Activated naive CD4-positive, alpha-beta T cell treated with anti-CD3 and anti-CD28 coated beads, Interleukin-2, amount 50 U/mL, for 16 hours (primary cell): ENCODE results near the gene VPS29.
"Not testable (repeated sequence)": the region's sequence is repeated elsewhere in the genome, so short reads cannot be mapped to it uniquely, and the experiment has no call there.

Experiments
- DNase-seq: peaks from one replicate; pipeline ENCODE4 v3.0.0-alpha.2; 2020

The VPS29 gene

DNA sequence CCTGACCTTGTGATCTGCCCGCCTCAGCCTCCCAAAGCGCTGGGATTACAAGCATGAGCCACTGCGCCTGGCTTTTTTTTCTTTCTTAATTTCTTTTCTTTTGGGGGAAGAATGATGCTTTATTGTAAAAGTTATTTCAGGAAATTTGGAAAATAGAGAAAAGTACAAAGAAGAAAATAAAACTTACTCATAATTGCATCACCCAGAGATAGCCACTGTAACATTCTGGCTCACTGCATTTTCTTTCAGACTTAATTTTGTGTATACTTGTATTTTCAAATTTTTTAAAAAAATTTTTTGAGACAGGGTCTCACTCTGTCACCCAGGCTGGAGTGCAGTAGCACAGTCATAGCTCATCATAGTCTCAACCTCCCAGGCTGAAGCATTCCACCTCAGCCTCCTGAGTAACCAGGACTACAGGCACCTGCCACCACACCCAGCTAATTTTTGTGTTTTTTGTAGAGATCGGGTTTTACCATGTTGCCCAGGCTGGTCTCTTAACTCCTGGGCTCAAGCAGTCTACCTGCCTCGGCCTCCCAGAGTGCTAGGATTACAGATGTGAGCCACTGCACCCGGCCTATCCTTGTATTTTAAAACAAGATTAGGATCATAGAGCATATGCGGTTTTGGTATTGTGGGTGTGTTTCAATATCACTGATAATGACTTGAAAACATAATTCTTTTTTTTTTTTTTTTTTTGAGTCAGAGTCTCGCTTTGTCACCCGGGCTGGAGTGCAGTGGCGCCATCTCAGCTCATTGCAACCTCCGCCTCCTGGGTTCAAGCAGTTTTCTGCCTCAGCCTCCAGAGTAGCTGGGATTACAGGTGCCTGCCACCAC lies 19.2 kb upstream of the VPS29 start:
- DNase-seq, result not testable (repeated sequence)

DNA sequence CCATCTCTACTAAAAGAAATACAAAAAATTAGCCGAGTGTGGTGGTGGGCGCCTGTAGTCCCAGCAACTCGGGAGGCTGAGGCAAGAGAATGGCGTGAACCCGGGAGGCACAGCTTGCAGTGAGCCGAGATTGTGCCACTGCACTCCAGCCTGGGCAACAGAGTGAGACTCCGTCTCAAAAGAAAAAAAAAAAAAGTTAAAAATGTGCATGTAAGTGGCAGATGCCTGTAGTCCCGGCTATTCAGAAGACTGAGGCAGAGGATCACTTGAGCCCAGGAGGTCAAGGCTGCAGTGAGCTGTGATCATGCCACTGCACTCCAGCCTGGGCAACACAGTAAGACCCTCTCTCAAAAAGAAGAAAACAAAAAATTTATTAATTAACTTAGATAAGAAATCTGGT lies 16.1 kb upstream of the VPS29 start:
- not testable (repeated sequence) for DNase-seq

DNA sequence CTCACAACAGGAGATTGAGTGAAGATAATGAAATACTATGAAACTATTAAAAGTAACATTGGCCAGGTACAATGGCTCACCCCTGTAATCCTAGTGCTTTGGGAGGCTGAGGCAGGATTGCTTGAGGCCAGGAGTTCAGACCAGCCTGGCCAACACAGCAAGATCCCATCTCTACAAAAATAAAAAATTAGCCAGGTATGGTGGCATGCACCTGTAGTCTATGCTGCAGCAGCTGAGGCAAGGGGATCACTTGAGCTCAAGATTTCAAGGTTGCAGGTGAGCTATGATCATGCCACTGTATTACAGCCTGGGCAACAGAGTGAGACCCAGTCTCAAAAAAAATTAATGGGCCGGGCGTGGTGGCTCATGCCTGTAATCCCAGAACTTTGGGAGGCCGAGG lies 15.1 kb upstream of the VPS29 start:
- DNase-seq, result no peak

DNA sequence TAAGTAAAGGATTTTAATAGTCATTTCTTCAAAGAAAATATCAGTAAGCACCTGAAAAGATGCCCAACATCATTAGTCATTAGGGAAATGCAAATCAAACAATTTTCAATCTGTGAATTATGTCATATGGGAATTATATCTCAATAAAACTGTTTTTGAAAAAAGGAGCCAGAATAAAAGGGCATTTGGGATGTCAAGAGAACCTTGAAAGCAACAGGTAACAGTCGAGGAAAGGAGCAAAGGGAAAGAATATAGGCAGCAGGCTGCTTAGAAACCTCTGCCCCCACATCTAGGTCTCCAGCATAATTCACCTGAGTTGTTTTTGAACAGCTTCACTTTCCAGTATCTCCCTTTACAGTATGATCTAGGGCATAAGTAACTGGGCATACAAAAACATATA lies 12.5 kb upstream of the VPS29 start:
- no peak for DNase-seq

DNA sequence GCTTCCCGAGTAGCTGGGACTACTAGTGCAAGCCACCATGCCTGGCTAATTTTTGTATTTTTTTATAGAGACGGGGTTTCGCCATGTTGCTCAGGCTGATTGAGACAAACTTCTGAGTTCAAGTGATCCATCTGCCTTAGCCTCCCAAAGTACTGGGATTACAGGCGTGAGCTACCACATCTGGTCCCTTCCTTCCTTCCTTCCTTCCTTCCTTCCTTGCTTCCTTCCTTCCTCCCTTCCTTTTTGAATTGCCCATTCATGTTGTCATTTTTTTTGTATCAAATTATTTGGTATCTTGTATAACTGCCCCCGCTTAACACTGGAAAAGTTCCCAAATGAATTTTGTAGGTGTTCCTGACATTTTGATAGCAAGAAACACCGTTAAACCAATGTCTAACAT lies 11.9 kb upstream of the VPS29 start:
- no peak for DNase-seq

DNA sequence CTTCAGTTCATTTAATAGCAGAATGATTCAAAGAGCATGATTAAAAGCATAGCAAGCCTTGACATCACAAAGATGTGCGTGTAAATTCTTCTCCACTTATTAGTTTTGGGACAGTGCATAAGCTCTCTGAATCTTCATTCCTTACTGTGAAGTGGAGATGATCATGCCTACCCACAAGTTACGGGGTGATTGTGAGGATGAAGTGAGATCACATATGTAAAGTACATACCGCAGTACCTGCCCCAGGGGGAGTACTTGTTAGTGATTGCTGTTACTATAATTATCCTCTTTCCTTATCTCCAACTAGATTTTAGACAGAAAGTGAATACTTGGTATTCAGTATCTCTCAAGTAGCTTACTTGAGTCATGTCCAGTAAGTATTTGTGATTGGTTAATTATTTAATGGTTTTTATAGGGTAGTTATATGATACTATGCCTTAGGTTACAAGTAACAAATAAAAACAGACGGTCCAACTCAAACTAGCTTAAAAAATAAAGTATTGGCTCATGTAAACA lies 6.2 kb upstream of the VPS29 start:
- DNase-seq, result no peak

DNA sequence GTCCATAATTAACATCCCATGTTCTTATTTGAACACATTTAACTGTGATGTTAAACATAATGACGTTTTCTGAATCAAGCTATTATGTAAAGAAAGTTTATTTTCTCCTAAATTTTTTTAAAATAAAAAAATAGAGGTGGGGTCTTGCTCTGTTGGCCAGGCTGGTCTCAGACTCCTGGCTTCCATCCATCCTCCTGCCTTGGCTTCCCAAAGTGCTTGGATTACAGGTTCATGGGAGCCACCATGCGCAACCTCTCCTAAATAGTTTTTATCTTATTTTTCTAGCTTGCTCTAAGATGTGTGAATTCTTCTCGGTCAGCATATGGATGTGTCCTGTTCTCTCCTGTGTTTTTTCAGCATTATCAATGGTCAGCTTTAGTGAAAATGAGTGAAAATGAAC lies 3.4 kb upstream of the VPS29 start:
- no peak for DNase-seq

DNA sequence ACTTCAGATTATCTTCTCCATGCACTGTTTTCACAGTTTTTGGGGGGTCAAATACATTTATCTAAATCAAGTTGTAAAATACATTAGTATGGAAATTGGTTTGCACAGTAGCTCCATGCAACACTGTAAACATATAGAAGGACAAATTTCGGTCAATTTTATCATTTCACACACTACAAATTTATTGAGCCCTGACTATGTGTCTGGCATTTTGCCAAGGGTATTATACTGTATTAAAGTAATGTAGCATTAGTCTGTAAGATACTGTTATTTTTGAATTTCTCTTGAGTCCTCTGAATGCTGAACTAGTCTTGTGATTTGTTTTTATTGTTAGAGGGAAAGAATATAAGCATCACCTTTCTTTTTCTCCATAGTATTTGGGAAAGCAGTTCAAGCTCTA lies 1.5 kb upstream of the VPS29 start:
- no peak for DNase-seq

DNA sequence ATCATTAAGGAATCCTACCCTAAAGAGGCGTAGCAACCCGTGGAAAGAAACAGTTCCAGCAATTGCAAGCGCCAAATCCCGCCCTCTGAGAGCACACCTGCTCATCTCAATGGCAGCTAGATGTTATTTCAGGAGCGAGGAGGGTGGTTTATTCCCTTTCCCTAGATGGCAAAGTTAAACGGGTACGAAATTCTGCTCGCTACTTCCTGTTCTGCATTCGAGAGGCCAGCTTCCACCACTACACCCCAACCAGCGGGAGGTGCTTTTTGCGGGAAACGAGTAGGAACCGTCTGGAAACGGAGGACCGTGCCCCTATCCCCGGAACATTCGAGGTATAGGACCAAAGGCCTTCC lies 536 bp downstream of the VPS29 start:
- no peak for DNase-seq

DNA sequence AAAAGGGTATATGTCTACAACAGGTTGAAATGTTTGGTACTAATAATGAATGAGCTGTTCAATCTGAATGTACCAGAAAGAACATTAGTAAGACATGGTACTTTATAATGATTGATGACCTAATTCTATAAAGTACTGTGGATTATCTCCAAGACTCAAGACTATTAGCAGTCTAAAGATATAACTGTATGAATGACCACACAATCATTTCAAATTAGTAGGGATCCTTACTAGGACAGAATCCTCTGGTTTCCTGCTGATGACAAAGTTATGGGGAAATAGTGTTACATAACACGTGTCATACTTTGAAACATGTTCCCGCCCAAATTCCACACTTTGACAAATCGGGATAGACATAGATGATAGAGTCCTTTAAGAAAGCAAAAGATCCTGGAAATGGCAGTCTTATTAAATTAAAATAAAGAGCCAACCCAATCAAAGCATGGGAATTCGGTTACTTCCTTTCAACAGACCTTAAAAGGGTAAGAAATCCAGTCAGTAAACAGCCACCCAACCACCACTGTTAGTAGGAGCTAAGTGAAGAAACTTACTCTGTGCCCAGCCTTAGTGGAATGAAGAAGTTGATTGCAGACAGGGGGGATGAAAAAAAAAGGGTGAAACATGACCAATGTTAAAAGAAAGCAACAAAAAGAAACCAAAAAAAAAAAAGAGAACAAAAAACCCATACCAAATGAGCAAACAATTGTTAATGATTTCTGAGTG lies 2.8 kb downstream of the VPS29 start:
- no peak for DNase-seq

DNA sequence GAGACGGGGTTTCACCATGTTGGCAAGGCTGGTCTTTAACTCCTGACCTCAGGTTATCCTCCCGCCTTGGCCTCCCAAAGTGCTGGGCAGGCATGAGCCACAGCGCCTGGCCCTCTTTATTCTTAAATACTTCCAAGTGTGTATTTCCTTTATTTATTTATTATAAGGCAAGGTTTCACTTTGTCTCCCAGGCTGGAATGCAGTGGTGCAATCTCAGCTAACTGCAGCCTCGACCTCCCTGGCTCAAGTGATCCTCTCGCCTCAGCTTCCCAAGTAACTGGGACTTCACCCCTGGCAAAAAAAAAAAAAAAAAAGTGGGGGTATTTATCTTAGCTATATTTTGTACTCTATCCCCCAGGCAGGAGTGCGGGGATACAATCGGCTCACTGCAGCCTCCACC lies 26.5 kb downstream of the VPS29 start:
- DNase-seq, result no peak

DNA sequence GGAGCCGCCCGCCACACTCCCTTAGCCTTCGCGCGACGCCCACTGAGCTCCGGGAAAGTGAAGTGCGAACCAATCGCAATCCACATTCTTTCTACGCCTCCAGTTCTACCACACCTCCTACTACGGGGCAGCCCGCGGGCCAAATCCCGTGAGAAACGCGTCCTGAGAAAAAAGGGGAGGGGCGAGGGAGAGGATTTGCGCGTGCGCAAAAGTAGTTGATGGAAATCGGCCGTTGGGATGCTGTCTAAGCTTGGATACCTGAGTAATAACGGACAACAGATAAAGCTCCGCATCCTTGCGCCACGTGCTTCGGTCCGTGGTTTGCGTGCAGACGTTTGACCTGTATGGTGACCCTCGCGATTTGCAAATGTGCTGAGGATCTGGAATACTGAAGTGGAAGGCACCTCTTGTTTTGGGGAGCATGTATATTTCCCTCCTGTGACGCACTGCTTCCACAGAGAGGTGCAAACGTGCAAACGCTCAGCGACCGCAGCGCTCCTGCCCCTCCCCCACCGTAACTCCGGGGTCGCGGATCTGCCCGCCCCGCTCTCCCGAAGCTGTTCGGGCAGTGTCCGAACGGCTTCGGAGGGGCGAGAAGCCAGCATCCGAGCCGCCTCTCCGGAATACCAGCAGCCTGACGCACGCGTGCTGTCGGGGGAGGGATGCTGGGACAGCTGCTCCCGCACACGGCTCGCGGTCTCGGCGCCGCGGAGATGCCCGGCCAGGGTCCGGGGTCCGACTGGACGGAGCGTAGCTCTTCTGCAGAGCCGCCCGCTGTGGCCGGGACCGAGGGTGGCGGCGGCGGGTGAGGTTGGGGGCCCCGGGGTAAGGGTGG lies 33.5 kb downstream of the VPS29 start, which contains the start of the genes FAM216A and GPN3:
TSS of gene FAM216A (plus strand) at position 632 of the 835 bp plus-strand sequence. CDS start at position 663, 31 bp downstream.
TSS of gene GPN3 (minus strand) at position 44 of the 835 bp plus-strand sequence. CDS start 54 bp downstream, outside the sequence.
- peak; percentile 93 for DNase-seq

DNA sequence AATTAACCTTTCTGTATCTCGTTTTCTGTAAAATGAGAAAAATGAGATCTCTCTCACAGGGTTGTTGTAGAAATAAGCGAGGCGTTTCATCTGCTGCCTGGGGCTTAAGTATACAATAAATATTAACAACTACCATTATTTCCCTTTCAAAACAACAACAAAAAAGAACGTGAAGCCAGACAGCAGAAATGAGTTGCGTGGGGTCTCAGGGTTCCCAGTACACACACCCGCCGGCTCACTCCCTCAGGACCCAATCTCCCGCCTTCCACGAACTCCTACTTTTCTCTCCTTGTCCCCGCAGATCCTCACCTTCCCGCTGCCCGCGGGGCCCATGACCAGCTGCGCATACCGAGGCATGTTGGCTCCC lies 34.1 kb downstream of the VPS29 start:
- DNase-seq, result no peak

DNA sequence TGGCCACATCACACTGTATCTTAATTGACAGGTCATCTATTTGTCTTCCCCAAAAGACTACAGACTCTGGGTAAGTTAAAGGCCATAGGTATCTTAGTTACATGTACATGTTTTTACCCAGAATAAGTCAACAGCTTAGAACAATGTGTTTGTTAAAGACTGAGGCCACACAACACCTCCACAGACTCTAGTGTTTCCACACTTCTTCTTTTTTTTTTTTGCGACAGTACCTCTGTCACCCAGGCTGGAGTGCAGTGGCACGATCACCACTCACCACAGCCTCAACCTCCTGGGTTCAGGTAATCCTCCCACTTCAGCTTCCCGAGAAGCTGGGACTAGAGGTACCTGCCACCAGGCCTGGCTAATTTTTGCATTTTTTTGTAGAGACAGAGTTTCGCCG lies 35.1 kb downstream of the VPS29 start:
- no peak for DNase-seq

DNA sequence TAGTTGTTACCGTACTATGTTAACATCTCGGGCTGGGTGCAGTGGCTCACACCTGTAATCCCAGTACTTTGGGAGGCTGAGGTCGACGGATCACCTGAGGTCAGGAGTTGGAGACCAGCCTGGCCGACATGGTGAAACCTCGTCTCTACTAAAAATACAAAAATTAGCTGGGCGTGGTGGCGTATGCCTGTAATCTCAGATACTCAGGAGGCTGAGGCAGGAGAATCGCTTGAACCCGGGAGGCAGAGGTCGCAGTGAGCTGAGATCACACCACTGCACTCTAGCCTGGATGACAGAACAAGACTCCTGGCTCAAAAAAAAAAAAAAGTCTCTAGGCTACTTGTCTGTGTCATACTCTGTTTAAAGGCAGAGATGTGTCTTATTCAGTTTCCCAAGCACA lies 36.1 kb downstream of the VPS29 start:
- DNase-seq, result not testable (repeated sequence)

DNA sequence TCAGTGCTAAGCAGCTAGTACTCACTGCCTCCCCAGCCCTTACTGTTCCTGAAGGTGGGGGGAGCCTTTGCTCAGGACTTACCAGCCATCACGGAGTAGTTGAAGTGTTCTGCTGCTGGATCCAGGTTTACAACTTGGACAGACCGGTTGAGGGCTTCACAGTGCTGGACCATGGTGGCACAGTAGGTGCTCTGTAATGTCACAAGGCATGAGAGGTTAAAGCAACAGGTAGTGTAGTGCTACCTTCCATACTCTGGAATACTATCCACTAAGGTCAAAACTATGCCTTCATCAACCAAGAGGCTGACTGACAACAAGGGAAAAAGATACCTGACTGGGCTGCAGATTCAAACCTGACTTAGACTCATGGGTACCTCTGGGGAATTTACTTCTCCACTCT lies 36.9 kb downstream of the VPS29 start:
- no peak for DNase-seq

DNA sequence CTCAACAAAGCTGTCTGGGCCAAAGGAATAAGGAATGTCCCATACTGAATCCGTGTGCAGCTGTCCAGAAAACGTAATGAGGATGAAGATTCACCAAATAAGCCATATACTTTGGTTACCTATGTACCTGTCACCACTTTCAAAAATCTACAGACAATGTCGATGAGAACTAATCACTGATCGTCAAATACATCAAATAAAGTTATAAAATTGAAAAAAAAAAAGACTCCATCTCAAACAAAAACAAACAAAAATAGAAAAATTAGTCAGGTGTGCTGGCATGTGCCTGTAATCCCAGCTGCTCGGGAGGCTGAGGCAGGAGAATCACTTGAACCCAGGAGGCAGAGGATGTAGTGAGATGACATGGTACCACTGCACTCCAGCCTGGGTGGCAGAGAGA lies 40.7 kb downstream of the VPS29 start:
- DNase-seq, result not testable (repeated sequence)

DNA sequence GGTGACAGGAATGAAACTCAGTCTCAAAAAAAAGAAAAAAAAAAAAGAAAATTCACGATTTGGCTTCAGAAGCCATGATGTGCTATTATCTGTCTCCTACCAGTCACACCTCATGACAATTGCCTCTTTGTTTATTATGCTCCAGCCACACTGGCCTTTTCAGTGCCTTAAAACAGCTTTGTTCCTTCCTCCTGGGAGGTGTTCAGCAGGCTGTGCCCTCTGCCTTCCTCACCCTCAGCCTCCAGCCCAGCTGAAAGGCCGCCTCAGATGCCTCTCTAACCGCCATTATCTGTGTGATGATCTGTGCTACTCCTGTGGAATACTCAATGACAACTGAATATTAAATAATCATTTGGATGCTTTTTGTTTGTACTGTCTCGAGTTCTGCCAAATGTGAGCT lies 43.2 kb downstream of the VPS29 start:
- DNase-seq, result no peak

DNA sequence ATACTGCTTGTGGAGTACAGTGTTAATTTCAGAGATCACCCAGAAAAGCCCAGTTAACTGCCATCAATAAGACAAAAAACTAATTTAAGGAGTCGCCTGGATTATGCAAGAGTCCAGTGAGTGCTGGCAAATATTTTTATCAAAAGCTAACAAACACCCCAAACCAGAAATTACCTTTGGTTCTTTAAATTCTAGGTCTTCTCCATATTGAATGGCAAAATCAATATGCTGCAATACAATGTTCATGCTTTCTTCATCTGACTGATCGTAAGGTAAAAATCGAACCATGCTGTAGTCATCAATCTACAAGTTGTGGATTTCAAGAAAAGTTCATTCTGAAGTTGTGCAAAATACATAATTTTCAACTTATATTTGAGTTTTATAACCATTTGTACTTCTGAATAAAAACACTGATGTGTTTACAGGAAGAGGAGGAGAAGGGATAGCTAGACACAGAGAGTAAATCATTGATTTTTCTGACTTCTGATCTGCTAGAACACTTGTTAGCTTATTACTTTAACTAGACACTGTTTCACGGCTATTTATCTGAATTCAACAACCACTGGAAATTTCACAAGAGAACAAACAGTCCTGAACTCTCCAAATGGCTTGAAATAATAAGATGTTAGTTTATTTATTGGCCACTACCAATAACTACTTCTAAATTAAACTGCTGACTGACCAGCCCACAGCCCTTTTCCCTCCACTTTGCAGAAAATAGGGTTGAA lies 48.2 kb downstream of the VPS29 start:
- DNase-seq, result no peak

DNA sequence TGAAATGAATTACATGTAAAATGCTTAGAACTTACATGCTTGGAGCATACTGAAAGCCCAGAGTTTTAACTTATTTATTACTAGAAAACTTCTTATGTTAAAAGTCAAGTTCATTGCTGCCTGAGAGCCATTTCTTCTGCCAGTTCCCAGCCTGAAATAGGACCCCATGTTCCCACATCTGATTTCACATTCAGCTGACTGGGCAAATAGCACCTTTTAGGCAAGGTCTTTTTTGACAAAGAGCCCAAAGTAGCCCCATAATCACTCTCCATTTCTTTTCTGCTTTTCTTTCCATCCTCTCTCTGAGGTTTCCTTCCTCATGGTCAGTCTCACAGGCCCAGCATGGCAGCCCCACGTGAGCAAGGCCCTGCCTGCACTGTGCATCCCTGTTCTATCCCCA lies 50.6 kb downstream of the VPS29 start:
- no peak for DNase-seq

DNA sequence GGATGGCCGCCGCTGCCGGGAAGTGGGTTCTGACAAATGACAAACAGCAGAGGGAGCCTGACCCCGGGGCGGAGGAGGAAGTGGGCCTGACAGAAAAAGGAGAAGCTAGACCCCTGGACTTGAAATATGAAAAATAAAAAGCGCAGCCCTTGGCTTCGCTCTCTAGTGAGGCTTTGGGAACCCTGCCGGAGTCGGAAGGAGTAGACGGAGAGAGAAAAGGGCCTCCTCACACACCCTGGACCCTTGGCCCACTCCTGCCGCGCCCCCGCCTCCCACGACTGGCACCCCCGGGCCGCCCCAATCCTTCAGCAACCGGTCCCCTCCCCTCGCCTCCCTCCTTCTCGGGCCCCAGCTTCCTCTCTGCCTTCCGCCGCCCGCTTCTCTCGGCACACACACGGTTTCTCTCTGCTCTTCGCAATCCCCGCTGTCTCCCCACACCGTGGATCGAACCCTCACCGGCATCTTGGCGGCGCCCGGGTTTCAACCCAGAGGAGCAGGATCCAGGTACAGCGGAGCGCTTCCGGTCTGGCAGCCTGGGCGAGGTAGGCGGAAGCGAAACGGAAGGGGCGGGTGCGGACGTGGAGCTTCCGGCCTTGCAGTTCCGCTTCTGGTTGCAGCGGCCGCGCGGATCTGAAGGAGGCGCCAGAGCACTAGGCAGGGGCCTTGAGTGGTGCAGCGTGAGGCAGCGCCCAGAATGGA lies 52.0 kb downstream of the VPS29 start, which contains the start of gene ARPC3:
TSS of gene ARPC3 (minus strand) at position 539 of the 699 bp plus-strand sequence. CDS start at position 462, 77 bp downstream.
- peak; percentile 96 for DNase-seq

DNA sequence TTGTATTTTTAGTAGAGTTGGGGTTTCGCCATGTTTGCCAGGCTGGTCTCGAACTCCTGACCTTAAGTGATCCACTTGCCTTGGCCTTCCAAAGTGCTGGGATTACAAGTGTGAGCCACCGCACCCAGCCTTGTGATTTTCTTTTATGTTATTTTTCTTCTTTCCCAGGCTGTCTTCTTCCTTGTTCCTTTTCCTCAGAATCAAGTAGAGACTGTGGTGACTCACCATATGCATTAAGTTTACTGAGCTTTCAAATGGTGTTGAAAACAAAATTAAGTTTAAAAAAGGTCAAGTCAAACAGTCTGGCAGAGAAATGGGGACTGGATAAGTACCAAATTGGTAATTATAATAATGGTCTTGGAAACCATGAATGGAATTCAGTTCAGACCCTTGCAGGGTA lies 57.5 kb downstream of the VPS29 start:
- no peak for DNase-seq
